ENCODE measurements around the gene PCDHB14. TPM values are rescaled to one million over a fixed set of nuclear protein-coding genes. Genes with fewer than 3 reads are reported as not detected.

Gene PCDHB14
- total RNA-seq, 1 experiment from 2014 or later: 2.4 TPM

DNA sequence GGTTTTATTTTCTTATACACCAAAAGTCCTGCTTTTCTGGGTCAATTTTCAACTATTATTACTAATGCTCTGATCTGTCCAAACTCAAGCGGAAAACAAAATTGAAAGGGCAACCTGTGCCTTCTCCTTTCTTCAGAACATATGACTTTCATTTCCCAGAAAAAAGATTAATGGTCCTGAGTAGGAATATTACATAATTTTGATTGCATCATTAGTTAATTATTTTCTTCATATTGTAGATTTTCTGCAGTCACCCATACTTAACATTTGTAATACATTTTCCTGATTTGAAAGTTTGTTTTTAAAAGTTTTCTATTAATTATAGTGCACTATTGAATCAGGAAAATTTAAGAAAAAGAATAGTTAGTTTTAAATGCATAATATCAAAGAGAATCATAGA, 47.2 kb upstream of the PCDHB14 start:
- no CpG with 5 or more reads among the region's 1 CpG for WGBS (ENCODE audit: extremely low coverage, insufficient read length, low lambda C conversion rate)
- H3K4me2 ChIP-seq (ENCODE audit: insufficient read depth, insufficient read length, low read length): no peak overlapping the region
- H4K20me1 ChIP-seq (ENCODE audit: control insufficient read depth, insufficient read depth, insufficient read length): no peaks in the 10 kb centered on the region
- H4K8ac ChIP-seq (replicated peaks; ENCODE audit: insufficient read length, low read depth, low read length): no peak overlapping the region
- Mint-ChIP-seq H3K27me3 (ENCODE audit: low read depth) (peaks cover 6% of the 10 kb centered on the region), H3K9me3 (peaks cover 20 to 27% of the 10 kb centered on the region in 2 experiments), H3K4me3 (no peak overlapping the region), H3K36me3 (ENCODE audit: insufficient read depth in 1 of 3, low read depth in 3 of 3) (peaks cover 4 to 19% (median 14%) of the 10 kb centered on the region in 3 experiments; a peak in 5 of 7 replicates), H3K27ac (no peak overlapping the region), H3K4me1 (peaks cover 0 to 6% of the 10 kb centered on the region in 2 experiments; a peak in 1 of 4 replicates)
- no peak overlapping the region for H3K23ac ChIP-seq (ENCODE audit: insufficient read length, low read depth, low read length)
- H3K23me2 ChIP-seq (ENCODE audit: insufficient read length, low read depth, low read length, poor library complexity, severe bottlenecking): no peaks in the 10 kb centered on the region
- H3K79me1 ChIP-seq (ENCODE audit: insufficient read depth, low read depth, low read length, poor library complexity, severe bottlenecking): no peaks in the 10 kb centered on the region
- no peak overlapping the region for H2AFZ ChIP-seq (ENCODE audit: low read length)
- TF ChIP-seq CTCF (conservative IDR thresholded peaks at IDR 0.05): no peak
- no peak overlapping the region for H2BK5ac ChIP-seq (ENCODE audit: insufficient read length, low read length)
- H2BK12ac ChIP-seq (ENCODE audit: insufficient read length, low read depth, low read length): no peak overlapping the region
- no peaks in the 10 kb centered on the region for H3K79me2 ChIP-seq (ENCODE audit: insufficient read depth, low read length)
- no peak overlapping the region for H2AK5ac ChIP-seq (ENCODE audit: insufficient read length, low read length)
- H3K56ac ChIP-seq (ENCODE audit: insufficient read length, low read depth, low read length): no peak overlapping the region
- H3K27me3 ChIP-seq (ENCODE audit: insufficient read depth, low read length): no peaks in the 10 kb centered on the region
- no peak overlapping the region for H4K5ac ChIP-seq (ENCODE audit: insufficient read length, low read depth, low read length)
- H2BK20ac ChIP-seq (ENCODE audit: low read depth, low read length, poor library complexity, severe bottlenecking): no peak overlapping the region
- no peaks in the 10 kb centered on the region for H3K9me3 ChIP-seq (ENCODE audit: control insufficient read depth, low read depth, low read length)
- H3K14ac ChIP-seq (ENCODE audit: insufficient read depth, low read length): no peak overlapping the region
- no peak overlapping the region for H3K4ac ChIP-seq (ENCODE audit: low read depth, low read length)
- no peaks in the 10 kb centered on the region for H3K4me1 ChIP-seq (ENCODE audit: insufficient read depth, low read length)
- H4K91ac ChIP-seq (ENCODE audit: insufficient read length, low read depth, low read length): no peak overlapping the region
- H3K18ac ChIP-seq (ENCODE audit: insufficient read length, low read depth, low read length): no peak overlapping the region
- no peak overlapping the region for H2BK120ac ChIP-seq (ENCODE audit: low read depth, low read length, poor library complexity, severe bottlenecking)
- no peak overlapping the region for H3T11ph ChIP-seq (ENCODE audit: low read length)
- no peak overlapping the region for H3K27ac ChIP-seq (ENCODE audit: insufficient read length, low read depth, low read length)
- H2BK15ac ChIP-seq (ENCODE audit: low read depth, low read length): no peak overlapping the region
- no peak overlapping the region for H3K9ac ChIP-seq (ENCODE audit: extremely low read depth, insufficient read length, low read length)
- DNase-seq: no peak
